Mesenchymal stem cell (in vitro differentiated cells and primary cell): Measurements from ENCODE around the gene BEAN1.

Experiments used
- DNase-seq: peaks from one replicate; pipeline ENCODE4 v3.0.0-alpha.2; 2013
- H2AFZ ChIP-seq: one replicate; pipeline ENCODE4 v1.6.1; 2013; ENCODE audit warnings: low read depth, mild to moderate bottlenecking, control low read depth, inconsistent platforms, low read length, moderate library complexity
- H2AK5ac ChIP-seq: 2 replicates; pipeline ENCODE4 v1.6.1; 2013; ENCODE audit warnings: low read length, moderate library complexity, mild to moderate bottlenecking, inconsistent platforms; ENCODE audit not compliant: severe bottlenecking
- H2BK120ac ChIP-seq: one replicate; pipeline ENCODE4 v1.6.1; 2013; ENCODE audit warnings: low read depth, mild to moderate bottlenecking, inconsistent platforms, low read length, moderate library complexity
- H2BK12ac ChIP-seq, 2 experiments: one replicate each; pipeline ENCODE4 v1.6.1; 2013; ENCODE audit warnings: inconsistent platforms in 2 of 2, low read length in 2 of 2, mild to moderate bottlenecking in 2 of 2, moderate library complexity in 2 of 2, control low read depth in 1 of 2
- H2BK15ac ChIP-seq: one replicate; pipeline ENCODE4 v1.6.1; 2013; ENCODE audit warnings: mild to moderate bottlenecking, low read depth, inconsistent platforms; ENCODE audit not compliant: poor library complexity, severe bottlenecking
- H2BK5ac ChIP-seq: 2 replicates; pipeline ENCODE4 v1.6.1; 2013; ENCODE audit warnings: low read depth, mild to moderate bottlenecking, low read length, control low read depth, inconsistent platforms; ENCODE audit not compliant: poor library complexity, severe bottlenecking
- H3K14ac ChIP-seq, 2 experiments: one replicate each; pipeline ENCODE4 v1.6.1; 2013; ENCODE audit warnings: inconsistent platforms in 2 of 2, low read length in 2 of 2, control low read depth in 1 of 2, mild to moderate bottlenecking in 1 of 2, moderate library complexity in 1 of 2
- H3K18ac ChIP-seq, 2 experiments: one replicate each; pipeline ENCODE4 v1.6.1; 2013; ENCODE audit warnings: inconsistent platforms in 2 of 2, low read length in 2 of 2, control low read depth in 1 of 2, low read depth in 1 of 2, mild to moderate bottlenecking in 1 of 2
- H3K23ac ChIP-seq, 2 experiments: one replicate each; pipeline ENCODE4 v1.6.1; 2013; ENCODE audit warnings: inconsistent platforms in 2 of 2, low read length in 2 of 2, mild to moderate bottlenecking in 2 of 2, moderate library complexity in 2 of 2, control low read depth in 1 of 2
- H3K27ac ChIP-seq: 2 replicates; pipeline ENCODE4 v1.5.1; 2013; ENCODE audit warnings: mild to moderate bottlenecking, moderate library complexity, low read length, control low read depth, inconsistent platforms; ENCODE audit not compliant: poor library complexity, severe bottlenecking
- H3K27me3 ChIP-seq, 2 experiments: 2 replicates each; pipeline versions ENCODE4 v1.6.1 to v1.7.0; 2013; ENCODE audit warnings: low read length in 2 of 2, mild to moderate bottlenecking in 2 of 2, moderate library complexity in 2 of 2, control low read depth in 1 of 2, inconsistent platforms in 1 of 2; ENCODE audit not compliant: control insufficient read depth in 1 of 2, insufficient read depth in 1 of 2
- H3K36me3 ChIP-seq, 2 experiments: 2 replicates each; pipeline versions ENCODE4 v1.6.1 to v1.7.0; 2013; ENCODE audit warnings: low read length in 2 of 2, control low read depth in 1 of 2, inconsistent platforms in 1 of 2, low read depth in 1 of 2, mild to moderate bottlenecking in 1 of 2; ENCODE audit not compliant: insufficient read depth in 2 of 2, control insufficient read depth in 1 of 2
- H3K4ac ChIP-seq, 2 experiments: one replicate each; pipeline ENCODE4 v1.6.1; 2013; ENCODE audit warnings: inconsistent platforms in 2 of 2, low read length in 2 of 2, mild to moderate bottlenecking in 2 of 2, moderate library complexity in 2 of 2, control low read depth in 1 of 2, low read depth in 1 of 2
- H3K4me1 ChIP-seq: 2 replicates; pipeline ENCODE4 v1.6.1; 2013; ENCODE audit warnings: low read depth, low read length, control low read depth; ENCODE audit not compliant: control insufficient read depth, insufficient read depth
- H3K4me2 ChIP-seq: 2 replicates; pipeline ENCODE4 v1.6.1; 2013; ENCODE audit warnings: low read length, mild to moderate bottlenecking, inconsistent platforms; ENCODE audit not compliant: poor library complexity, severe bottlenecking
- H3K4me3 ChIP-seq, 2 experiments: 2 replicates each; pipeline versions ENCODE4 v1.5.1 to v1.7.0; 2013; ENCODE audit warnings: low read length in 2 of 2, mild to moderate bottlenecking in 2 of 2, control low read depth in 1 of 2, low read depth in 1 of 2; ENCODE audit not compliant: insufficient read depth in 1 of 2
- H3K79me1 ChIP-seq: replicated peaks from 2 replicates; pipeline ENCODE4 v1.6.1; 2013; ENCODE audit warnings: mild to moderate bottlenecking, control low read depth, low read length, inconsistent platforms; ENCODE audit not compliant: poor library complexity, severe bottlenecking
- H3K9ac ChIP-seq: 2 replicates; pipeline ENCODE4 v1.7.0; 2013; ENCODE audit warnings: mild to moderate bottlenecking, low read length, moderate library complexity
- H3K9me3 ChIP-seq: 2 replicates; pipeline ENCODE4 v1.7.0; 2013; ENCODE audit warnings: mild to moderate bottlenecking, low read length; ENCODE audit not compliant: control insufficient read depth
- H4K8ac ChIP-seq: one replicate; pipeline ENCODE4 v1.6.1; 2013; ENCODE audit warnings: inconsistent platforms, mild to moderate bottlenecking, low read length, moderate library complexity
- H4K91ac ChIP-seq: one replicate; pipeline ENCODE4 v1.6.1; 2013; ENCODE audit warnings: mild to moderate bottlenecking, low read length, inconsistent platforms
- WGBS: methylation state at CpG from one replicate; pipeline ENCODE4 v1.1.7; 2013; ENCODE audit warnings: mixed read lengths; 5-methylcytosine and 5-hydroxymethylcytosine counted together

The BEAN1 gene

DNA sequence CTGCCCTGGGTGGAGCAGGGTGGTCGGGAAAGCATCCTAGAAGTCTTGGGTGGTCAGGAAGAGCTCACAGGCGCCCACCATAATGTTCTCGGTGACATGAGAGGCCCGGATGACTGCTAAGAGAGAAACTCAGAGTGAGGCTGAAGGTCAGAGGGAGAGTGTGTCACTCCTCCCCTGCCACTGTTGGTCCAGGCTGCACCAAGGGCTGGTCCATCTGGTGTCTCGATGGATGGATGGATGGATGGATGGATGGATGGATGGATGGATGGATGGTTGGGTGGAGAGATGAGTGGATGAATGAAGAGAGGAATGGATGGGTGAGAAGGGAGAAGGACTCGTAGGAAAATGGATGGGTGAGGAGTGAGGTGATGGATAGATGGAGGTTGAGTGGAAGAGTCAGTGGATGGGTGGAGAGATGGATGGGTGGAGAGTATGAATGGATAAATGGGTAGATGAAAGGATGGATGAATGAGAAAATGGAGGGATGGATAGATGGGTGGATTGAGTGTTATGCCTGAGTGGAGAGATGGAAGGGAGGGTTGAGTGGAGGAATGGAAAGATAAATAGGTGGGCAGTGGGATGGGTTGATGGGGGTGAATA lies 43.0 kb downstream of the BEAN1 start:
- WGBS, result 80% methylated on average over 6 of the region's 6 CpGs

DNA sequence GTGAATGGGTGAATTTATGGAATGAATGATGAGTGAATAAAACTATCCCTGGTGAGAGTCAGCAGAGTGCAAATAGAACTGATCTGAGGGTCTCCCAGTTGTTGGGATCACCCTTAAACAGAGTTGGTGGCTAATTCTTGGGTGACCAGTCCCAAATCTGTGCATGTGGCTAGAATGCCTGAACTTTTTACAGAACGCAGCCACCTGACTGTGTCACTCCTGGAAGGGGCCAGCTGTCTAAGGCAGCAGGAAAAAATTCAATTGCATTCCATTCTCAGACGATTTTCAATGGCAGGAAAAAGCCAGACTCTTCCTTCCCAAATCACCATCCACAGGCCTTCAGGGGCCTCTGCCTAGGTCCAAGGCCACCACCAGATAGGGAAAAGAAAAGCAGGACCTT lies 43.5 kb downstream of the BEAN1 start:
- Histone ChIP-seq H3K4me2 (no peak overlapping the region), H3K14ac (no peak overlapping the region), H2BK15ac (no peak overlapping the region), H2BK5ac (no peak overlapping the region), H3K23ac (no peak overlapping the region), H3K4ac (no peak overlapping the region), H3K9ac (no peak overlapping the region), H4K8ac (no peak overlapping the region), H4K91ac (no peak overlapping the region), H3K79me1 (no peaks in the 10 kb centered on the region), H2BK12ac (no peak overlapping the region), H3K9me3 (peaks cover 5% of the 10 kb centered on the region), H2AK5ac (no peak overlapping the region), H3K4me3 (no peak overlapping the region), H2AFZ (no peak overlapping the region), H2BK120ac (no peak overlapping the region), H3K18ac (no peak overlapping the region), H3K27ac (no peak overlapping the region), H3K4me1 (peaks cover 25% of the 10 kb centered on the region), H3K27me3 (peaks cover 0 to 10% of the 10 kb centered on the region in 2 experiments), H3K36me3 (peaks cover 0 to 37% of the 10 kb centered on the region in 2 experiments)
- no peak for DNase-seq
- 41% methylated on average over 2 of the region's 2 CpGs for WGBS

More for the DNA sequence above, 43.0 kb downstream of the BEAN1 start:
- Histone ChIP-seq H4K91ac (no peak overlapping the region), H3K4me1 (peaks cover 21% of the 10 kb centered on the region), H2BK15ac (no peak overlapping the region), H3K23ac (no peak overlapping the region), H3K27me3 (peaks cover 0 to 6% of the 10 kb centered on the region in 2 experiments), H2BK12ac (no peak overlapping the region), H3K79me1 (no peaks in the 10 kb centered on the region), H2BK120ac (no peak overlapping the region), H3K27ac (no peak overlapping the region), H3K9ac (no peak overlapping the region), H3K4me2 (no peak overlapping the region), H3K18ac (no peak overlapping the region), H2BK5ac (no peak overlapping the region), H3K4me3 (no peak overlapping the region), H3K9me3 (peaks cover 5% of the 10 kb centered on the region), H2AFZ (no peak overlapping the region), H2AK5ac (no peak overlapping the region), H3K14ac (no peak overlapping the region), H3K36me3 (peaks cover 0 to 37% of the 10 kb centered on the region in 2 experiments), H4K8ac (no peak overlapping the region), H3K4ac (no peak overlapping the region)
- DNase-seq, result no peak

DNA sequence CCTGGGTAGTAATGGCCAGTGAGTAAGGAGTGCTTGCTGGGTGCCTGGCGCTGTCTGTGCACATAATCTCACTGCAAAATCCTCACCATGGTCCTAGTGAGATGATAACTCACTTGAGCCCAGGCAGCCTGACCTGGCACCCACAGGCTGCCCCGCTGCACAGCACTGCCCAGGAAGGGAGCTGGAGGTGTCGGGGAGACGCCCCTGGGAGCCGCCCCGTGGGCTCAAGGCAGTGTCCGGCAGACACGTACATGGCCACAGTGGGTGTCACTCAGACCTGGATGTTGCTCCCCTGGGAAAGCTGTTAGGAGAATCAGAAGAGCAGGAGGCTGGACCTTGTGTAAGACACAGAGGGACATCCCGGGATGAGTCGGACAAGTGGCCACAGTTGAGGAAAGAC lies 44.2 kb downstream of the BEAN1 start:
- no peak overlapping the region for H2BK120ac ChIP-seq
- H3K18ac ChIP-seq, result no peak overlapping the region
- no peak overlapping the region for H2AK5ac ChIP-seq
- no peak overlapping the region for H2BK15ac ChIP-seq
- H2BK12ac ChIP-seq, result no peak overlapping the region
- peaks cover 5% of the 10 kb centered on the region for H3K9me3 ChIP-seq
- H3K27ac ChIP-seq, result no peak overlapping the region
- H3K14ac ChIP-seq, result no peak overlapping the region
- H3K79me1 ChIP-seq, result no peaks in the 10 kb centered on the region
- DNase-seq, result no peak
- no peak overlapping the region for H4K8ac ChIP-seq
- no peak overlapping the region for H3K23ac ChIP-seq
- H3K4ac ChIP-seq, result no peak overlapping the region
- H3K9ac ChIP-seq, result no peak overlapping the region
- H2AFZ ChIP-seq, result no peak overlapping the region
- no peak overlapping the region for H3K4me3 ChIP-seq
- 94% methylated on average over 10 of the region's 10 CpGs for WGBS
- H3K4me2 ChIP-seq, result no peak overlapping the region
- H3K36me3 ChIP-seq, result peaks cover 0 to 37% of the 10 kb centered on the region in 2 experiments
- no peak overlapping the region for H4K91ac ChIP-seq
- H3K27me3 ChIP-seq, result peaks cover 0 to 10% of the 10 kb centered on the region in 2 experiments
- peaks cover 25% of the 10 kb centered on the region for H3K4me1 ChIP-seq
- no peak overlapping the region for H2BK5ac ChIP-seq

DNA sequence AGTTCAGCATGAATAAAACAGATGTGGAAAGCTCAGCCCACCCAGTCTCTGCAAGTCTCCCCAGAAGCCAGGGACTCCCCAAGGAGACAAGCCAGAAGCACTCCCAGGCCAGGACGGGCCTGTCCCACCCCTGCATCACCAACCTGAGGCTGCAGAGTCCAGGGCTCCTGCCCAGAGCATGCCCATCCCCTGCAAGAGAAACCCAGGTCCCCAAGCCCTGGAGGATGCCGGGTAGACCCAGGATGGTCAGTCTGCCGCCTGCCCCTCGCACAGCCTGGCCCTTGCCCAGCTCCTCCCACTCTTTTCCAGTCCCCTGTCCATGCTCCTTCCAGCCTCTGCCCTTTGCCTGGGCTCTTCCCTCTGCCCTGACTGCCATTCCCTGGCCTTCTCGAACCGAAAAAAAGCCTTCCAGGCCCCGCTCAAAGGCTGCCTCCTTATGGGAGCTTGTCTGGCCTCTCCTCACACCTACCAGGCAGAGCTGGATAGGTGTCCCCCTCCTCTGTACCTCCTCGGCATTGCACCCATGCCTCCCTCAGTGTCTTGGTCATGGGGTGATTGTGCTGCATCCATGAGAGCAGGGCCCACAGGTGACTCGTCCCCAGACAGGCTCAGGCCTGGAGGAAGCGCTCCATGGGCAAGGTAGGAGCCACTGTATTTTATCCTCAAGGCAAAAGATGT lies 44.8 kb downstream of the BEAN1 start:
- no peak for DNase-seq
- Histone ChIP-seq H4K91ac (no peak overlapping the region), H4K8ac (no peak overlapping the region), H3K9ac (no peak overlapping the region), H3K4ac (no peak overlapping the region), H3K18ac (no peak overlapping the region), H3K14ac (no peak overlapping the region), H3K4me1 (peaks cover 28% of the 10 kb centered on the region), H3K79me1 (no peaks in the 10 kb centered on the region), H2BK12ac (no peak overlapping the region), H3K23ac (no peak overlapping the region), H3K36me3 (peaks cover 0 to 37% of the 10 kb centered on the region in 2 experiments), H3K27me3 (peaks cover 0 to 10% of the 10 kb centered on the region in 2 experiments), H3K4me3 (no peak overlapping the region), H3K27ac (no peak overlapping the region), H2BK120ac (no peak overlapping the region), H3K9me3 (peaks cover 2% of the 10 kb centered on the region), H2BK5ac (no peak overlapping the region), H3K4me2 (no peak overlapping the region), H2AK5ac (no peak overlapping the region), H2AFZ (no peak overlapping the region), H2BK15ac (no peak overlapping the region)
- 83% methylated on average over 10 of the region's 10 CpGs for WGBS
